Activated T-helper 17 cell treated with anti-CD3 and anti-CD28 coated beads, Interleukin-2, amount 50 U/mL, for 72 hours (primary cell): ENCODE measurements around the gene AMIGO2. TPM values are rescaled to one million over a fixed set of nuclear protein-coding genes. Genes with fewer than 3 reads are reported as not detected.
"Not testable (repeated sequence)": the region's sequence is repeated elsewhere in the genome, so short reads cannot be mapped to it uniquely, and the experiment has no call there.

Source experiments
- ATAC-seq: fragments of 150-1000 bp; cut with Tn5 transposase; replicated peaks from 2 replicates; pipeline ENCODE4 v1.10.0; 2021; ENCODE audit warnings: mild to moderate bottlenecking, moderate library complexity
- H3K27ac Mint-ChIP-seq: one replicate; pipeline ENCODE4 v1.8.0; 2022; ENCODE audit warnings: mixed read lengths
- H3K27me3 Mint-ChIP-seq: one replicate; pipeline ENCODE4 v1.8.0; 2022; ENCODE audit warnings: mixed read lengths
- H3K36me3 Mint-ChIP-seq: one replicate; pipeline ENCODE4 v1.8.0; 2022; ENCODE audit warnings: low read depth, mild to moderate bottlenecking, mixed read lengths
- H3K4me1 Mint-ChIP-seq: one replicate; pipeline ENCODE4 v1.8.0; 2022; ENCODE audit warnings: mixed read lengths
- H3K4me3 Mint-ChIP-seq: one replicate; pipeline ENCODE4 v1.8.0; 2022; ENCODE audit warnings: mild to moderate bottlenecking, mixed read lengths
- H3K9me3 Mint-ChIP-seq: one replicate; pipeline ENCODE4 v1.8.0; 2022; ENCODE audit warnings: mixed read lengths
- total RNA-seq, 2 donors: library from RNA; stranded (reverse); gene quantifications; one replicate each; pipeline ENCODE4 v1.2.3, GENCODE V29; 2022

The AMIGO2 gene, protein sequence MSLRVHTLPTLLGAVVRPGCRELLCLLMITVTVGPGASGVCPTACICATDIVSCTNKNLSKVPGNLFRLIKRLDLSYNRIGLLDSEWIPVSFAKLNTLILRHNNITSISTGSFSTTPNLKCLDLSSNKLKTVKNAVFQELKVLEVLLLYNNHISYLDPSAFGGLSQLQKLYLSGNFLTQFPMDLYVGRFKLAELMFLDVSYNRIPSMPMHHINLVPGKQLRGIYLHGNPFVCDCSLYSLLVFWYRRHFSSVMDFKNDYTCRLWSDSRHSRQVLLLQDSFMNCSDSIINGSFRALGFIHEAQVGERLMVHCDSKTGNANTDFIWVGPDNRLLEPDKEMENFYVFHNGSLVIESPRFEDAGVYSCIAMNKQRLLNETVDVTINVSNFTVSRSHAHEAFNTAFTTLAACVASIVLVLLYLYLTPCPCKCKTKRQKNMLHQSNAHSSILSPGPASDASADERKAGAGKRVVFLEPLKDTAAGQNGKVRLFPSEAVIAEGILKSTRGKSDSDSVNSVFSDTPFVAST
- total RNA-seq: 10 to 100 TPM in 1 of 2 donors, 1 to 10 TPM in 1; 4.9 to 11.7 TPM

DNA sequence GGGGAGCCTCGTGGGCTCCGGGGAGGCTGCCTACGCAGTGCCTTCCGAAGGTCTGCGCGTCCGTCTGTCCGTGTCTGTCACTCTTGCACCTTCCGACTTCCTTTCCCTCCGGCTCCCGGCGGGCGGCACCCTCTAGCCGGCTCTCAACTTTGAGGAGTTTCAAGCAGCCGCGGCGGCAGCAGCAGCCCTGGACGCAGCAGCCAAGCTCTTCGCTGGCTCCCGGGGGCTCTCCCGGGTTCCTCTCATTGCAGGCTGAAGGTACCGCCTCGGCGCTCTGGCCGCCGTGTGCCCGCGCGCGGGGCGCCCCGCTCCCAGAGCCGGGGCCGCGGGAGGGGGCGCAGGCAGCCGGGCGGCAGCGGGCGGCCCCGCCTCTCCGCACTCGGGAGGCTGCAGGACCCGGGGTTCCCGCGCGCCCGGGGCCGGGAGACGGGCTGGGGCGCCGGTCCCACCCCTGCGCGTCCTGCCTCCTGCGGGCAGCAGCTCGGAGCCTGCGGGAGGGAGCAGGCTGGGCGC is at the start of gene AMIGO2, which contains the start of gene PCED1B:
AMIGO2 (minus strand) TSS at position 492 of the 513 bp plus-strand sequence. CDS start 957 bp downstream, outside the sequence.
PCED1B (plus strand) TSS at position 154 of the 513 bp plus-strand sequence. CDS start 155,443 bp downstream, outside the sequence.
- peak within 1 kb of the TSS; percentile 92 for H3K27ac Mint-ChIP-seq
- peak; percentile 62 for ATAC-seq
- H3K27me3 Mint-ChIP-seq: no peaks in the 10 kb centered on the region
- peaks cover 44% of the 10 kb centered on the region for H3K36me3 Mint-ChIP-seq
- peak within 1 kb of the TSS; percentile 94 for H3K4me3 Mint-ChIP-seq
- H3K9me3 Mint-ChIP-seq: no peaks in the 10 kb centered on the region
- peaks cover 40% of the 10 kb centered on the region for H3K4me1 Mint-ChIP-seq

DNA sequence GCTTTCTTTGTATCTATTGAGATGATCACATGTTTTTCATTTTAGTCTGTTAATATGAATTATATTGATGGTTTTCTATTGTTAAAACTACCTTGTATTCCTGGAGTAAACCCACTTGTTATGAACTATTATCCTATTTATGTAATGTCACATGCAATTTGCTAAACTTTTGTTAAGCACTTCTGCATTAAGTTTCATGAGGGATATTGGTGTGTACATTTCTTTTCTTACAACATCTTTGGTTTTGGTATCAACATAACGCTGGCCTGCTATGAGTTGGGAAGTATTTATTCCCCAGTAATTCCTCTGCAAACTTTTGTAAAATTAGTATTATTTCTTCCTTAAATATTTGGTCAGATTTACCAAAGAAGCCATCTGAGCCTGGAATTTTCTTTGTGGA is 46.5 kb upstream of the AMIGO2 start:
- H3K4me3 Mint-ChIP-seq: no peak overlapping the region
- H3K9me3 Mint-ChIP-seq: no peaks in the 10 kb centered on the region
- H3K27ac Mint-ChIP-seq: no peak overlapping the region
- no peak for ATAC-seq
- peaks cover 9% of the 10 kb centered on the region for H3K4me1 Mint-ChIP-seq
- peaks cover 16% of the 10 kb centered on the region for H3K36me3 Mint-ChIP-seq
- no peaks in the 10 kb centered on the region for H3K27me3 Mint-ChIP-seq

DNA sequence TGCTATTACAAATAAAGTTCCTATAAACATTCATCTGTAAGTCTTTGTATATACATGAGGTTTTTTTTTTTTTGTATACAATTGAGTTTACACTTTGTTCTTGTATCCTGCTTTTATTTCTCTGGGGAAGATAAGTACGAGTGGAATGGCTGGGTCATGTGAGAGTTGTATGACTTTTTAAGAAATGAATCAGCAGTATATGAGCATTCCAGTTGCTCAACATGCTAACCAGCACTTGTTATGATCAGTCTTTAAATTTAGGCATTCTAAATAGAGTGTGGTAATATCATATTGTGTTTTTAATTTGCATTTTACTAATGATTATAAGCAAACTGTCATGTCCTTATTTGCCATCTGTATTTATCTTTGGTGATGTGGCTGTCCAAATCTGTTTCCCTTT is 44.7 kb upstream of the AMIGO2 start:
- Mint-ChIP-seq H3K27ac (no peak overlapping the region), H3K9me3 (no peaks in the 10 kb centered on the region), H3K4me3 (no peak overlapping the region), H3K4me1 (peaks cover 9% of the 10 kb centered on the region), H3K27me3 (no peaks in the 10 kb centered on the region), H3K36me3 (peaks cover 26% of the 10 kb centered on the region)
- no peak for ATAC-seq

DNA sequence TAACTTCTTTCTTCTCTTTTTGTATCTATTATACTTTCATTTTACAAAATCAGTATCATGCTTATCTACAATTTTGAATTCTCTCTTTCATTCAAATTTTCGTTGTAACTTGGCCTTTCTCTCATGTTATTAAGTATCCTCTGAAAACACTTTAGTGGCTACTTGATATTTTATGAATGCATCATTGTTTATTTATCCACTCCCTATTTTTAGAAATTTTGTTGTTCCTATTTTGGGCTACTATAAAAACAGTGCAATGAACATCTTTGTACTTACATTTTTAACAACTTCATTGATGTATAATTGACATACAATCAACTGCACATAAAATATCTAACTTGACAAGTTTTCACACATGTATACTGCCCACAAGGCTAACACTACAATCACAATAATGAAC is 44.0 kb upstream of the AMIGO2 start:
- Mint-ChIP-seq H3K36me3 (peaks cover 30% of the 10 kb centered on the region), H3K4me1 (peaks cover 9% of the 10 kb centered on the region), H3K9me3 (no peaks in the 10 kb centered on the region), H3K27me3 (no peaks in the 10 kb centered on the region), H3K27ac (no peak overlapping the region), H3K4me3 (no peak overlapping the region)
- ATAC-seq: no peak

DNA sequence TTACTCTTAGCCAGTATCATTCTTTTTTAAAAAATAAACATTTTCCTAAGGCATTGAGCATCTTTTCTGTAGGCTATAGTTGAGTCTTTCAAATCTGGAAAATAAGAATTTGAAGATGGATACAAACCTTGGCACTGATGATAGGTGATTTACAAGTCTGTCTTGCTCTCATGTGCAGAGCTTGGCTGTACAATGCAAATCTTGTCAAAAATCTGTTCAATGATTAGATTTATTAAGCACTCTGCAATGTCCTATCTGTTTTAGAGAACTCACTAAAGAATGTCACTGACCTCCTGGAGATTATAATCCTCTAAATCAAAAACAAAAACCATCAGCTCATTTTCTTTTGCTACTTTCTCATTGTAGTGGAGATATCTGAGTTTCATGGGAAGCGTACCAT is 42.8 kb upstream of the AMIGO2 start:
- H3K9me3 Mint-ChIP-seq: no peaks in the 10 kb centered on the region
- no peak for ATAC-seq
- H3K4me1 Mint-ChIP-seq: peaks cover 9% of the 10 kb centered on the region
- peaks cover 31% of the 10 kb centered on the region for H3K36me3 Mint-ChIP-seq
- H3K27ac Mint-ChIP-seq: no peak overlapping the region
- H3K27me3 Mint-ChIP-seq: no peaks in the 10 kb centered on the region
- no peak overlapping the region for H3K4me3 Mint-ChIP-seq

DNA sequence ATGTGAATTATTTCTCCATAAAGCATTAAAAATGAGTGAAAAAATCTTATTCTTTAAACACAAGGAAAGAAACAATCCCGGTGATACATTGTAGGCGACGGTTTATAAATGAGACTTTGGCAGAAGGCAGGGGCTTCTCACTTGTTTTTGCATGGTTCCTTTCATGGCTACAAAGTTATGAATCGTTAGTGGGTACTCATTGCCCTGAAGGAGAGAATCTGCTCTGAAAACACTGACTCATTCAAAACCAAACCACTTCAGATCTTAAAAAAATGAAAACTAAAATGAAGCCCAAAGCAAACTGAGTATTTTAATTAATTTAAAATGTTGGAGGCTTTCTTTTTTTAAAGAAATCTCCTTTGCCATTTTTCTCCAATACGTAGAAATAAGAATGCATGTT is 41.4 kb upstream of the AMIGO2 start:
- peaks cover 33% of the 10 kb centered on the region for H3K36me3 Mint-ChIP-seq
- no peaks in the 10 kb centered on the region for H3K27me3 Mint-ChIP-seq
- peak; percentile 93 for ATAC-seq
- no peaks in the 10 kb centered on the region for H3K9me3 Mint-ChIP-seq
- peak overlapping the region; percentile 36 for H3K4me3 Mint-ChIP-seq
- H3K4me1 Mint-ChIP-seq: peaks cover 9% of the 10 kb centered on the region
- H3K27ac Mint-ChIP-seq: peak overlapping the region; percentile 70

DNA sequence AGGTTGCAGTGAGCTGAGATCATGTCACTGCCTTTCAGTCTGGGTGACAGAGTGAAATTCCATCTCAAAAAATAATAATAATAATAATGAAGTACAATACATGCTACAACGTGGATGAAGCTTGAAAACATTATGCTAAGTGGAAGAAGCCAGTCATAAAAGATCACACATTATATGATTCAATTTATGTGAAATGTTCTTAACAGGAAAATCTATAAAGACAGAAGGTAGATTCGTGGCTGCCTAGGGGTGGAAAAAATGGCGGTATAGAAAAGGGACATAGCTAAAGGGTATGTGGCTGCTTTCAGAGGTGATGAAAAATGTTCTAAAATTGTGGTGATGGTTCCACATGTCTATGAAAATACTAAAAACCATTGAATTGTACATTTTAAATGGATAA is 41.0 kb upstream of the AMIGO2 start:
- peak; percentile 84 for ATAC-seq
- peak overlapping the region; percentile 36 for H3K4me3 Mint-ChIP-seq
- H3K36me3 Mint-ChIP-seq: peaks cover 36% of the 10 kb centered on the region
- H3K4me1 Mint-ChIP-seq: peaks cover 9% of the 10 kb centered on the region
- H3K27ac Mint-ChIP-seq: peak overlapping the region; percentile 70
- H3K27me3 Mint-ChIP-seq: no peaks in the 10 kb centered on the region
- H3K9me3 Mint-ChIP-seq: no peaks in the 10 kb centered on the region

DNA sequence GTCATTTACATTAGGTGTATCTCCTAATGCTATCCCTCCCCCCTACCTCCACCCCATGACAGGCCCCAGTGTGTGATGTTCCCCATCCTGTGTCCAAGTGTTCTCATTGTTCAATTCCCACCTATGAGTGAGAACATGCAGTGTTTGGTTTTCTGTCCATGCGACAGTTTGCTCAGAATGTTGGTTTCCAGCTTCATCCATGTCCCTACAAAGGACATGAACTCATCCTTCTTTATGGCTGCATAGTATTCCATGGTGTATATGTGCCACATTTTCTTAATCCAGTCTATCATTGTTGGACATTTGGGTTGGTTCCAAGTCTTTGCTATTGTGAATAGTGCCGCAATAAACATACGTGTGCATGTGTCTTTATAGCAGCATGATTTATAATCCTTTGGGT is 37.5 kb upstream of the AMIGO2 start:
- not testable (repeated sequence) for H3K4me3 Mint-ChIP-seq, ATAC-seq, H3K27ac Mint-ChIP-seq, H3K9me3 Mint-ChIP-seq, H3K4me1 Mint-ChIP-seq, H3K27me3 Mint-ChIP-seq
- peaks cover 37% of the 10 kb centered on the region for H3K36me3 Mint-ChIP-seq

DNA sequence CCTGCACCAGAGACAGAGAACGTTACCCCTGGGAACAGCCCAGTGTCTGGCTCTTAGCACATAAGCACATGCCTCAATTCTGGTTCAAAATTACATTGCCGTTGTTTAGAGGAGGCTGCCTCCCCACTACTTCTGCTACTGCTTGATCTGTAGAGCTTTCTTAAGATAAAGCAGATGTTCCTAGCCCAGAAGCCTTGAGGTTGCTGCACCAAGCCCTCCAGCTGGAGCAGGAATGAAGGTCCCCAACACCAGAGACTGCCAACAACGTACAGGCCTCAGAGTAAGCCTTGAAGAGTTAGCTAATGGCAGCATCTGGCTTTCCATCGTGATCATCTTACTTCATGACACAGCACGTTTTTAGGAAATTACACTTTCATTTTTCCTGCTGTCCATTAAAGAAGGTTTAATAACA is 34.7 kb upstream of the AMIGO2 start:
- Mint-ChIP-seq H3K4me1 (peaks cover 17% of the 10 kb centered on the region), H3K36me3 (peaks cover 42% of the 10 kb centered on the region), H3K27ac (no peak overlapping the region), H3K9me3 (no peaks in the 10 kb centered on the region), H3K4me3 (no peak overlapping the region), H3K27me3 (no peaks in the 10 kb centered on the region)
- no peak for ATAC-seq

DNA sequence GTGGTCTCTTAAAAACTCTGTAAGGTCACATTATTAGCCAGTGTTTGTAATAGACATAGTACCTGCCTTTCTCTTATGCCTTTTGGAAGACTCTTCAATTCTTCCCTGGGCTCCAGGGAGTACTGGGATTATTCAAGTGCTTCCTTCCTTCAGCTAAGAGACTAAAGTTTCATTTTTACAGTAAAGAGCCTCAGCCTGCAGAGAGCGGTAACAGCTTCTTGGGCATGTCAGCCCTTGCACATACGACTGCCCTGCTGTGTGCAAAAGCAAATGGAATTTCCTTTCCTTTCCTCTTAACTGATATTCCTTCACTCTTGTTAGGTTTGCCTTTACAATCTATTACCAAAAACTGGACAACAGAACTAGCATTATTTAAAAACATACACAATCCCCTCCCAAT is 32.9 kb upstream of the AMIGO2 start:
- peaks cover 48% of the 10 kb centered on the region for H3K36me3 Mint-ChIP-seq
- H3K9me3 Mint-ChIP-seq: no peaks in the 10 kb centered on the region
- peak overlapping the region; percentile 53 for H3K4me3 Mint-ChIP-seq
- no peak overlapping the region for H3K27ac Mint-ChIP-seq
- peaks cover 17% of the 10 kb centered on the region for H3K4me1 Mint-ChIP-seq
- no peak for ATAC-seq
- no peaks in the 10 kb centered on the region for H3K27me3 Mint-ChIP-seq

DNA sequence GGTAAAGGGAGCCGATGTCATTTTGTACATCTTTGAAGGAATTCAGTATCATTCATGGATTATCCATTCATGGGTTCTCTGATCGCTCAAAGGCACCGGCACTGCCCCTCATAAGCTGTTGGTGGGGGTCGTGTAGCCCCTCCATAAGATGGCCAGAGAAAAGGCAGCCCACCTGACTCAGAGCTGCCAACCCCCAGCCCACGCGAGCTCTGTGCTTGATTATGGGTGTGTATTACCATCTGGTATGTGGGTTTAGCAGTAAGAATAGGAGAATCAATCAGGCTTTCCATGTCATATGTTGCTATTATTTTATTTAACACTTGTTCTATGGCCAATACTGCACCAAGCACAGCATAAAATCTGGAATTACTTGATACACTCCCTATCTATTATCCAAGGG is 32.1 kb upstream of the AMIGO2 start:
- peak overlapping the region; percentile 53 for H3K4me3 Mint-ChIP-seq
- H3K9me3 Mint-ChIP-seq: no peaks in the 10 kb centered on the region
- peaks cover 51% of the 10 kb centered on the region for H3K36me3 Mint-ChIP-seq
- H3K27ac Mint-ChIP-seq: peak overlapping the region; percentile 50
- H3K4me1 Mint-ChIP-seq: peaks cover 17% of the 10 kb centered on the region
- ATAC-seq: no peak
- H3K27me3 Mint-ChIP-seq: no peaks in the 10 kb centered on the region

DNA sequence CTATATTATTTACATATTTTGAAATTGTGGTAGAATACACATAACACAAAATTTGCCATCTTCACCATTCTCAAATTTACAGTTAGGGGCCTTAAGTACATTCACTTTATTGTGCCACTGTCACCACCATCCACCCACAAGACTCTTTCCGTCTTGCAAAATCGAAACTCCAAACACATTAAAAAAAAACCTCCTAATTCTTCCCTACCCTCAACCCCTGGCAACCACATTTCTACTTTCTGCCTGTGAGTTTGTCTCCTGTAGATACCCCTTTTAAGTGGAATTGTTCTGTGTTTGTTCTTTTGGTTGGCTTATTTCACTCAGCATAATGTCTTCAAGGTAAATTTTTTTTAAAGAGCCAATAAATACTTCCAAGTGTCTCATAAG is 31.6 kb upstream of the AMIGO2 start:
- Mint-ChIP-seq H3K9me3 (no peaks in the 10 kb centered on the region), H3K4me1 (peaks cover 17% of the 10 kb centered on the region), H3K36me3 (peaks cover 55% of the 10 kb centered on the region), H3K27me3 (no peaks in the 10 kb centered on the region), H3K4me3 (peak overlapping the region; percentile 53), H3K27ac (peak overlapping the region; percentile 50)
- peak; percentile 86 for ATAC-seq

DNA sequence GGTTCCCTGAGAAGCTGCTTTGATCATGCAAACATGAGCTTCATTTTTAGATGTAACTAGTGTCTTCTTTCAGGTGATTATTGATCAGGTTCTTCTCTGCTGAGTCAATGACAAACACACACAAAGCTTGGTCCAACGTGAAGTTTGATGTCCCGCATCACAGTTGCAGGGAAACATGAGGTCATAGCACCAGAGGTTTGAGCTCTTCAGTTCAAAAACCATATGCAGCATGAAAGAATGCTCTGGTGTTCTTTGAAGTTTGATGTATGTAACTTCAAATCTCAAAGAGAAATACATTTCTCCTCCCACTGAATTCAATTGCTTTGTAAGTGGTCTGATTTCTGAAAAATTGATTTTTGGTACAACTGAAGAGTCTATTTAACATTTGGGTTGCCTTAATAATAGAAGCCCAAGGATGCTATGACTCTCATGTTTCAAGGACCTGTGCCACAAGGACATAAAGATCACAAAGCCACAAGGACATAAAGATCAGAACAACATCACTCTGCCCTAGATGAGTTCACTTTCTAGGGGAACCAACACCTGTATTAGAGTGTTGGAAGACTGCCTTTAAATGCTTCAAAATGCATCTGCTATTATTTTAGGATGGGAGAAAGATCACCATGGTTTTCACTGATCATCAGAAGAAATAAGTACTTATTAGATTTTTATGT is 31.1 kb upstream of the AMIGO2 start:
- Mint-ChIP-seq H3K36me3 (peaks cover 50% of the 10 kb centered on the region), H3K27me3 (no peaks in the 10 kb centered on the region), H3K4me1 (peaks cover 17% of the 10 kb centered on the region), H3K4me3 (peak overlapping the region; percentile 53), H3K27ac (peak overlapping the region; percentile 50), H3K9me3 (no peaks in the 10 kb centered on the region)
- peak; percentile 70 for ATAC-seq

DNA sequence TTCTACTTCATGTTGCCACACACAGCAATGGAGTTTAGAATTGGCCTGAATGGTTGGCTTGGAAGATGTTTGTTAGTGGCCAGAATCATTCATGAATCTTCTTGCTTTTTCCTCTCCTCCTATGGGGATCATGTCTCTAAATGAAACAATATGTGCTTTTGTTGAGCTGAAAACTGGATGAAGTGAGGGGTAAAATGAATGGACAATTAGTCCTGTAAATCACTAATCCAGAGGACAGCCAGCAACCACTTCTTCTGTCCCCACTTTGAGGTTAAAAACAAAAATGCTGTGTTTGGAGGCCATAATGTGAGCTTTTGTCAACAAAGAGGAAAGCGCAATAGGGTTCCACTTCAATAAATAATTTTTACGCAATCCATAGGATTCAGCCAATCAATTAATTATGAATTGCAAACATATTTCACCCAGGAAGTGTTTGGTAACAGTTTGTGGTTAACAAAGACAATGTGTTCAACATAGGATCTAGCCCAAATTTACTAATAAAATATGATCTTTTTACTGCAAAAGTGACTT is 30.3 kb upstream of the AMIGO2 start:
- no peaks in the 10 kb centered on the region for H3K9me3 Mint-ChIP-seq
- H3K27me3 Mint-ChIP-seq: no peaks in the 10 kb centered on the region
- no peak overlapping the region for H3K27ac Mint-ChIP-seq
- peaks cover 50% of the 10 kb centered on the region for H3K36me3 Mint-ChIP-seq
- no peak overlapping the region for H3K4me3 Mint-ChIP-seq
- H3K4me1 Mint-ChIP-seq: peaks cover 17% of the 10 kb centered on the region
- ATAC-seq: no peak
